Stimulated activated CD4-positive, alpha-beta T cell treated with anti-CD3 and anti-CD28 coated beads, TNF-alpha, amount 100 ng/mL, for 24 hours (primary cell): Measurements from ENCODE around the gene UGT2B28.
"Not testable (repeated sequence)": the region's sequence is repeated elsewhere in the genome, so short reads cannot be mapped to it uniquely, and the experiment has no call there.

ENCODE experiments used
- DNase-seq, 3 experiments: peaks; one replicate each; pipeline ENCODE4 v3.0.0-alpha.2; 2020; ENCODE audit warnings: low read depth in 3 of 3

The UGT2B28 gene

GRCh38 chr4:69280081-69280480 lies at the start of gene UGT2B28:
Gene UGT2B28 (plus strand): TSS chr4:69280475. CDS start chr4:69280501, 26 bp downstream.
- DNase-seq: not testable (repeated sequence)

- DNase-seq: no peak
Measured at GRCh38 chr4:69239092-69239491, 41.2 kb upstream of the UGT2B28 start.

GRCh38 chr4:69239557-69240168 lies 40.6 kb upstream of the UGT2B28 start:
- no peak for DNase-seq

GRCh38 chr4:69240787-69241186 lies 39.5 kb upstream of the UGT2B28 start:
- DNase-seq: not testable (repeated sequence)

- DNase-seq: not testable (repeated sequence)
Measured at GRCh38 chr4:69241746-69242145, 38.5 kb upstream of the UGT2B28 start.

- not testable (repeated sequence) for DNase-seq
Measured at GRCh38 chr4:69242562-69243240, 37.6 kb upstream of the UGT2B28 start.

GRCh38 chr4:69250884-69251283 lies 29.4 kb upstream of the UGT2B28 start:
- not testable (repeated sequence) for DNase-seq

- DNase-seq: not testable (repeated sequence)
Measured at GRCh38 chr4:69253147-69253772, 27.0 kb upstream of the UGT2B28 start.

- DNase-seq: not testable (repeated sequence)
Measured at GRCh38 chr4:69268612-69269011, 11.7 kb upstream of the UGT2B28 start.

- DNase-seq: not testable (repeated sequence)
Measured at GRCh38 chr4:69296356-69296755, 16.1 kb downstream of the UGT2B28 start.

- not testable (repeated sequence) for DNase-seq
Measured at GRCh38 chr4:69308426-69309033, 28.3 kb downstream of the UGT2B28 start.

- DNase-seq: not testable (repeated sequence)
Measured at GRCh38 chr4:69309549-69310076, 29.3 kb downstream of the UGT2B28 start.

GRCh38 chr4:69310262-69310661 lies 30.0 kb downstream of the UGT2B28 start:
- not testable (repeated sequence) for DNase-seq

GRCh38 chr4:69317669-69318298 lies 37.5 kb downstream of the UGT2B28 start:
- DNase-seq: not testable (repeated sequence)

- DNase-seq: no peak
Measured at GRCh38 chr4:69321153-69321729, 41.0 kb downstream of the UGT2B28 start.

- no peak for DNase-seq
Measured at GRCh38 chr4:69322055-69322454, 41.8 kb downstream of the UGT2B28 start.

- no peak for DNase-seq
Measured at GRCh38 chr4:69323284-69323683, 43.0 kb downstream of the UGT2B28 start.

GRCh38 chr4:69330345-69331047 lies 50.2 kb downstream of the UGT2B28 start:
- DNase-seq: no peak

GRCh38 chr4:69331304-69331703 lies 51.0 kb downstream of the UGT2B28 start:
- not testable (repeated sequence) for DNase-seq

GRCh38 chr4:69335485-69335884 lies 55.2 kb downstream of the UGT2B28 start:
- DNase-seq: not testable (repeated sequence)

GRCh38 chr4:69343114-69343513 lies 62.8 kb downstream of the UGT2B28 start:
- DNase-seq: not testable (repeated sequence)
